GM12878 (cell line): ENCODE data around the gene SYCN.

ENCODE experiments used
- MYC ChIP-seq: IDR thresholded peaks from 2 replicates; pipeline ENCODE4 v1.6.1; 2011; ENCODE audit warnings: mild to moderate bottlenecking, low read length, moderate library complexity, inconsistent platforms; ENCODE audit not compliant: insufficient read depth, insufficient replicate concordance, insufficient read length, severe bottlenecking
- NFIC ChIP-seq: IDR thresholded peaks from 2 replicates; pipeline ENCODE4 v1.6.1; 2012; ENCODE audit warnings: low read depth, mild to moderate bottlenecking, inconsistent platforms, low read length, moderate library complexity
- POLR2A ChIP-seq: IDR thresholded peaks from 2 replicates; pipeline ENCODE4 v1.6.1; 2011; ENCODE audit warnings: low read depth, mild to moderate bottlenecking, low read length
- RUNX3 ChIP-seq: IDR thresholded peaks from 2 replicates; pipeline ENCODE4 v1.6.1; 2012; ENCODE audit warnings: low read length, inconsistent platforms
- TF ChIP-seq, protein P1 (sequence below), 3 experiments: IDR thresholded peaks in 2 of 3; conservative IDR thresholded peaks in 1 of 3; 2 replicates each; pipeline ENCODE4 v1.5.1; 2011; ENCODE audit warnings: low read depth in 3 of 3, low read length in 3 of 3, mild to moderate bottlenecking in 3 of 3, control low read depth in 2 of 3, moderate library complexity in 2 of 3, inconsistent platforms in 1 of 3, mixed read lengths in 1 of 3; ENCODE audit not compliant: control insufficient read depth in 2 of 3, insufficient read depth in 1 of 3; ENCODE audit errors: extremely low read depth in 1 of 3

GRCh38 chr19:39200066-39200802, 3.8 kb downstream of the SYCN start:
- no peak for TF ChIP-seq POLR2A
- TF ChIP-seq, protein P1, sequence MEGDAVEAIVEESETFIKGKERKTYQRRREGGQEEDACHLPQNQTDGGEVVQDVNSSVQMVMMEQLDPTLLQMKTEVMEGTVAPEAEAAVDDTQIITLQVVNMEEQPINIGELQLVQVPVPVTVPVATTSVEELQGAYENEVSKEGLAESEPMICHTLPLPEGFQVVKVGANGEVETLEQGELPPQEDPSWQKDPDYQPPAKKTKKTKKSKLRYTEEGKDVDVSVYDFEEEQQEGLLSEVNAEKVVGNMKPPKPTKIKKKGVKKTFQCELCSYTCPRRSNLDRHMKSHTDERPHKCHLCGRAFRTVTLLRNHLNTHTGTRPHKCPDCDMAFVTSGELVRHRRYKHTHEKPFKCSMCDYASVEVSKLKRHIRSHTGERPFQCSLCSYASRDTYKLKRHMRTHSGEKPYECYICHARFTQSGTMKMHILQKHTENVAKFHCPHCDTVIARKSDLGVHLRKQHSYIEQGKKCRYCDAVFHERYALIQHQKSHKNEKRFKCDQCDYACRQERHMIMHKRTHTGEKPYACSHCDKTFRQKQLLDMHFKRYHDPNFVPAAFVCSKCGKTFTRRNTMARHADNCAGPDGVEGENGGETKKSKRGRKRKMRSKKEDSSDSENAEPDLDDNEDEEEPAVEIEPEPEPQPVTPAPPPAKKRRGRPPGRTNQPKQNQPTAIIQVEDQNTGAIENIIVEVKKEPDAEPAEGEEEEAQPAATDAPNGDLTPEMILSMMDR (IDR thresholded peaks at IDR 0.05 in 2 of 3, conservative IDR thresholded peaks at IDR 0.05 in 1 of 3; ENCODE audit: control insufficient read depth in 2 of 3, extremely low read depth in 1 of 3, insufficient read depth in 1 of 3, low read depth in 3 of 3, low read length in 3 of 3), result no peak
- TF ChIP-seq NFIC, result no peak
- TF ChIP-seq MYC, result no peak
- no peak for TF ChIP-seq RUNX3
